ENCODE measurements around the gene DOK1.

Gene DOK1

DNA sequence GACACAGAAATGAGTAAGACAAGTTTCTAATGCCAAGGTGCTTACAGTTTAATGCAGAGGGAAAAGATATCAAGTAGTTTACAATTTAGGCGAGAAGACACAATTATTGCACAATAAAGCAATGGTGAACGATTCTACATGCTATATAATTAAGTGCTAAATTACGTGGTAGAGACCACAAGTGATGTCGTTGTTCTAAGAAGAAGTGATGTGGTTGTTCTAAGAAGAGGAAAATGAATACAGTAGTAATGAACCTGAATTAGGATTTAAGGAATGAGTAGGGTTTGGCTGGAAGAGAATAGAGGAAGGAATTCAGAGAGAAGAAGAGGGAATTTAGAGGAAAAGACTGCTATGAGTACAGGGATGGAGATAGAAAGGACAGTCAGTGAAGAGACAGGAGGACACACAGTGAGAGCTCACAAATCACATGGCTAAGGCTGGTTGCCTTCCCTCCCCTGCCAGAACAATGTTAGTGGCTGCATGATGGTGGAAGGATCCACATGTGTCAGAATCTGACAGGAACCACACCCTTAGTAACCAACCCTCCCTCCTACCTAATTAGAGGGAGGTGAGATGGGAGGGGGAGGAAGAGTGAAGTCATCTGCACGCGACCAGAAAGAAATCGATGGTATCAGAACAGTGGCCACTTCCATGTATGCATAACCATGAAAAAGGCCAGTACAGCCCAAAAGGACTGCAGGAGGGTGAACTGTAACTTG, 48.9 kb downstream of the DOK1 start:
- DNase-seq (ENCODE audit: low read depth) = no peak

DNA sequence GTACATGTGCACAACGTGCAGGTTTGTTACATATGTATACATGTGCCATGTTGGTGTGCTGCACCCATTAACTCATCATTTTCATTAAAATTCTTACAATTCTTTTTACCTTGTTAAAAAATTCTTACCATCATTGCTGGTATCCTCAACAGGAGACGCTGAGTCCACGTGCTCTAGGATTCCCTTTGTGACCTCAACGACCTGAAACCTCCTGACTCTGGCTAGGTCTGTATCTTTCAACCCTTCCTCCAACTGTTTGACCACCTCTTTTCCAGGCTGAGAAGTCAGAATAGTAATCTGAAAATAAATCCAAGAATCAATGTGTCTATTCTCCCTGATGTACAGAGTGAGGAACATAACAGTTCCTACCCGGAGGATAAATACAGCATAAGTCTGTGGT, 52.4 kb downstream of the DOK1 start:
- no peak for DNase-seq (ENCODE audit: low read depth)

Measured in activated T-helper 9 cell treated with anti-CD3 and anti-CD28 coated beads, Interleukin-2, amount 50 U/mL, for 16 hours (primary cell).